Keratinocyte (primary cell): ENCODE data around the gene KDM1B. TPM values are rescaled to one million over a fixed set of nuclear protein-coding genes. Genes with fewer than 3 reads are reported as not detected.
A peak's percentile ranks its signal among the peaks of the same experiment; 100 is the strongest.

Source experiments
- DNase-seq: peaks from one replicate; pipeline ENCODE4 v3.0.0-alpha.2; 2011; ENCODE audit warnings: low read depth, missing footprints, low spot score
- FAIRE-seq: peaks from 2 replicates; lab custom pipeline; 2011; peaks lifted over from hg19 to GRCh38; lab: Jason Lieb, UNC
- H2AFZ ChIP-seq: 2 replicates; pipeline ENCODE4 v1.6.0; 2012; ENCODE audit warnings: low read length, control low read depth, inconsistent platforms; ENCODE audit not compliant: control insufficient read depth
- H3K27ac ChIP-seq: 2 replicates; pipeline ENCODE4 v1.5.1; 2011; ENCODE audit warnings: low read length; ENCODE audit not compliant: control insufficient read depth, insufficient read depth
- H3K27me3 ChIP-seq: 3 replicates; pipeline ENCODE4 v1.6.0; 2011; ENCODE audit warnings: low read length; ENCODE audit not compliant: control insufficient read depth, insufficient read depth; ENCODE audit errors: extremely low read depth
- H3K36me3 ChIP-seq, 2 experiments: 2 replicates in 1 of 2; 3 replicates in 1 of 2; pipeline ENCODE4 v1.5.1; 2011; ENCODE audit warnings: low read length in 2 of 2, mild to moderate bottlenecking in 1 of 2; ENCODE audit not compliant: control insufficient read depth in 2 of 2, insufficient read depth in 2 of 2; ENCODE audit errors: extremely low read depth in 1 of 2
- H3K4me1 ChIP-seq: 3 replicates; pipeline ENCODE4 v1.5.1; 2011; ENCODE audit warnings: low read length; ENCODE audit not compliant: control insufficient read depth, insufficient read depth; ENCODE audit errors: extremely low read depth
- H3K4me2 ChIP-seq: 3 replicates; pipeline ENCODE4 v1.6.0; 2011; ENCODE audit warnings: low read depth, low read length; ENCODE audit not compliant: control insufficient read depth, insufficient read depth; ENCODE audit errors: extremely low read depth
- H3K4me3 ChIP-seq, 3 experiments: fragments of 200-600 bp in 1 of 3; sonication (generic) in 1 of 3; 2 replicates in 2 of 3; 3 replicates in 1 of 3; pipeline ENCODE4 v1.5.1; 2011 to 2016; ENCODE audit warnings: low read length in 3 of 3, mild to moderate bottlenecking in 3 of 3, control low read depth in 2 of 3, inconsistent platforms in 1 of 3, low read depth in 1 of 3, mixed read lengths in 1 of 3, mixed run types in 1 of 3, moderate library complexity in 1 of 3; ENCODE audit not compliant: control insufficient read depth in 2 of 3, insufficient read depth in 2 of 3; ENCODE audit errors: extremely low read depth in 1 of 3
- H3K79me2 ChIP-seq: 2 replicates; pipeline ENCODE4 v1.6.0; 2012; ENCODE audit warnings: low read length; ENCODE audit not compliant: control insufficient read depth, insufficient read depth
- H3K9ac ChIP-seq: 3 replicates; pipeline ENCODE4 v1.6.0; 2011; ENCODE audit warnings: low read length; ENCODE audit not compliant: control insufficient read depth, insufficient read depth; ENCODE audit errors: extremely low read depth
- H3K9me1 ChIP-seq: 3 replicates; pipeline ENCODE4 v1.6.0; 2011; ENCODE audit warnings: low read length; ENCODE audit not compliant: control insufficient read depth, insufficient read depth; ENCODE audit errors: extremely low read depth
- H3K9me3 ChIP-seq: 2 replicates; pipeline ENCODE4 v1.5.1; 2012; ENCODE audit warnings: low read depth, low read length; ENCODE audit not compliant: control insufficient read depth
- H4K20me1 ChIP-seq: 3 replicates; pipeline ENCODE4 v1.6.0; 2011; ENCODE audit warnings: low read length; ENCODE audit not compliant: control insufficient read depth, insufficient read depth; ENCODE audit errors: extremely low read depth
- EZH2 ChIP-seq: IDR thresholded peaks from one replicate; pipeline ENCODE4 v1.6.1; 2012; ENCODE audit warnings: inconsistent platforms, mild to moderate bottlenecking, low read length, moderate library complexity
- dilution Hi-C: fragments of 300-500 bp; cut with MboI; formaldehyde crosslinking; loops from one replicate; pipeline ENCODE4 v1.7.0; 2020; ENCODE audit warnings: low sequenced_read_pairs; ENCODE audit not compliant: extremely low pct_ligation_motif_present
- polyA plus RNA-seq, 5 experiments: library from polyadenylated mRNA; depleted of rRNA in 3 of 5; stranded (reverse) in 3 of 5; stranded (forward) in 1 of 5; unstranded in 1 of 5; fragments of >200 nt; gene quantifications; 1 replicate in 1 of 5; 2 replicates in 3 of 5; 3 replicates in 1 of 5; pipeline versions ENCODE4 v1.2.1 to v1.2.3, GENCODE V29; 2011 to 2012; ENCODE audit warnings: missing spikeins in 2 of 5, low read depth in 1 of 5, low replicate concordance in 1 of 5
- TF ChIP-seq, protein P1 (sequence below), 3 experiments: IDR thresholded peaks in 1 of 3; conservative IDR thresholded peaks in 1 of 3; optimal IDR thresholded peaks in 1 of 3; 2 replicates in 2 of 3; 3 replicates in 1 of 3; pipeline versions ENCODE3 to v1.5.1; 2011; ENCODE audit warnings: low read length in 3 of 3, mild to moderate bottlenecking in 3 of 3, moderate library complexity in 2 of 3, control low read depth in 1 of 3, inconsistent platforms in 1 of 3; ENCODE audit not compliant: insufficient read depth in 2 of 3; ENCODE audit errors: extremely low read depth in 1 of 3

The KDM1B gene
- polyA plus RNA-seq, 1 donor (not counting 4 experiments of a cell fraction or from before 2014, with no cell fraction given), result 32.7 TPM

GRCh38 chr6:18246205-18246604 lies 91.0 kb downstream of the KDM1B start:
- Histone ChIP-seq H3K9me1 (no peaks in the 10 kb centered on the region), H3K4me3 (no peak overlapping the region), H3K9me3 (no peaks in the 10 kb centered on the region), H3K36me3 (peaks cover 2 to 23% of the 10 kb centered on the region in 2 experiments), H3K4me1 (peaks cover 34% of the 10 kb centered on the region), H3K9ac (no peak overlapping the region), H3K79me2 (peaks cover 16% of the 10 kb centered on the region), H4K20me1 (no peaks in the 10 kb centered on the region), H3K27ac (peak overlapping the region; percentile 62), H2AFZ (no peak overlapping the region), H3K4me2 (no peak overlapping the region), H3K27me3 (no peaks in the 10 kb centered on the region)
- DNase-seq (no peak), FAIRE-seq (no peak)
- no peak for TF ChIP-seq EZH2
- TF ChIP-seq, protein P1, sequence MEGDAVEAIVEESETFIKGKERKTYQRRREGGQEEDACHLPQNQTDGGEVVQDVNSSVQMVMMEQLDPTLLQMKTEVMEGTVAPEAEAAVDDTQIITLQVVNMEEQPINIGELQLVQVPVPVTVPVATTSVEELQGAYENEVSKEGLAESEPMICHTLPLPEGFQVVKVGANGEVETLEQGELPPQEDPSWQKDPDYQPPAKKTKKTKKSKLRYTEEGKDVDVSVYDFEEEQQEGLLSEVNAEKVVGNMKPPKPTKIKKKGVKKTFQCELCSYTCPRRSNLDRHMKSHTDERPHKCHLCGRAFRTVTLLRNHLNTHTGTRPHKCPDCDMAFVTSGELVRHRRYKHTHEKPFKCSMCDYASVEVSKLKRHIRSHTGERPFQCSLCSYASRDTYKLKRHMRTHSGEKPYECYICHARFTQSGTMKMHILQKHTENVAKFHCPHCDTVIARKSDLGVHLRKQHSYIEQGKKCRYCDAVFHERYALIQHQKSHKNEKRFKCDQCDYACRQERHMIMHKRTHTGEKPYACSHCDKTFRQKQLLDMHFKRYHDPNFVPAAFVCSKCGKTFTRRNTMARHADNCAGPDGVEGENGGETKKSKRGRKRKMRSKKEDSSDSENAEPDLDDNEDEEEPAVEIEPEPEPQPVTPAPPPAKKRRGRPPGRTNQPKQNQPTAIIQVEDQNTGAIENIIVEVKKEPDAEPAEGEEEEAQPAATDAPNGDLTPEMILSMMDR (optimal IDR thresholded peaks at IDR 0.05 in 1 of 3, IDR thresholded peaks at IDR 0.05 in 1 of 3, conservative IDR thresholded peaks at IDR 0.05 in 1 of 3; ENCODE audit: extremely low read depth in 1 of 3, insufficient read depth in 2 of 3, low read length in 3 of 3), result no peak
- dilution Hi-C loops, result no loop called here

DNA sequence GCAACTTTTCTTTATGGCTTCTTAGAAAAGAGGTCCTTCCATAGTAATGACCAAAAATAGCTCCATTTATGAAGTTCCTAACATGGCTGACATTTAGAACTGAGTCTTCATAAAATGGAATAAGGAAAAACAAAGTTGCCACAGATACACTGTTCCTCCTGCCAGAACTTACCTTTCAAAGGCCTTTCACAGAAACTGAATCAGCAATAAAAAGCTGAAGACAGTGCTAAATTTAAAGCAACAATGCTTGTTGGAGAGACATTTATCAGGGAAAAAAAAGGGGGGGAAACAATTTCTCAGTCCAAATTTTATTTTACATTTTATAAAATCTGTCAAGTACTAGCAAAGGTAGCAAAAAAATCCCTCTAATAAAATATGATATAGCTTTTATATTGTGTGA lies 91.8 kb downstream of the KDM1B start:
- peaks cover 4 to 22% of the 10 kb centered on the region in 2 experiments for H3K36me3 ChIP-seq
- no peak overlapping the region for H3K27ac ChIP-seq
- H3K9me3 ChIP-seq, result no peaks in the 10 kb centered on the region
- no peaks in the 10 kb centered on the region for H3K9me1 ChIP-seq
- H3K79me2 ChIP-seq, result peaks cover 22% of the 10 kb centered on the region
- H3K4me3 ChIP-seq, result no peak overlapping the region
- H3K4me1 ChIP-seq, result peaks cover 26% of the 10 kb centered on the region
- no peak overlapping the region for H2AFZ ChIP-seq
- no peak overlapping the region for H3K9ac ChIP-seq
- H4K20me1 ChIP-seq, result no peaks in the 10 kb centered on the region
- no peaks in the 10 kb centered on the region for H3K27me3 ChIP-seq
- FAIRE-seq (no peak), DNase-seq (no peak)
- no peak for TF ChIP-seq EZH2
- TF ChIP-seq, protein P1 (optimal IDR thresholded peaks at IDR 0.05 in 1 of 3, IDR thresholded peaks at IDR 0.05 in 1 of 3, conservative IDR thresholded peaks at IDR 0.05 in 1 of 3; ENCODE audit: extremely low read depth in 1 of 3, insufficient read depth in 2 of 3, low read length in 3 of 3), result no peak
- dilution Hi-C loops, result no loop called here
- H3K4me2 ChIP-seq, result no peak overlapping the region
